Measurements from ENCODE around the gene GSPT1.

DNA sequence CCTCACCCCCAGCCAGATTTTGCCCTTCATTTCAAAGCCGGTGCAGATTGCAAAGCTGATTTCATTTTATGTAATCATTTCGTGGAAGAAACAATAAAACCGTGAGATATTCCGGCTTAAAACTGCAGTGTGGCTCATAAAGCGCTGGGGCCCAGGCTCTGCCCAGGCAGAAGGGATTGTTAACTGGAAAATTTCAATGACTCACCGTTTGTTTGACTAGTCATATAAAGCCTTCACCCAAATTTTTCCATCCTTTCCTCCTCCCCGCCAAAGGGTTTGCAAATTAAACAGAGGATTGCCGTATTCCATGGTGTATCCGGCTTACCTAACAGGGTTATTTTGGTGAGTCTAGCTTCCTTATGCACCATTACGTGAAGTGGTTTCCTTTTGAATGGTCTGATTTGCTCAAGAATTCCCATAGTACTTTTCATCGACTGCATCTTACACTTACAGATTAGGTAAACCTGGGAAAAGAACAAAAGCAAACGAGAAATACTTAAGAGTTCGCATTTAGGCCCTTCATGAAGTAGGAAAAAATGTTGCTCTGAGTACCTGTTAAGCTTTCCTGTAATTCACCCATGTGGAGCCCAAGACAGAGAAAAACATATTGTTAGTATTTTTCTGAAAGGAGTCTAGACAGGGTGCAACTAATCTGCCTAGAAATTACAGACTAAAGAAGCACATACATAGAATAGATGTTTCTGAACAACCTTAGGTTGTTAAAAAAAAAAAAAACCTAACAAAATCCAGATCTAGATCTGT is 949 bp upstream of the GSPT1 start:
- no peak for TF ChIP-seq ZNF8 (CRISPR knock-in tag; IDR thresholded peaks at IDR 0.05)
- TF ChIP-seq ZFP3 (CRISPR knock-in tag; IDR thresholded peaks at IDR 0.05), result no peak
